NT2/D1 (cell line): Measurements from ENCODE around the gene INAFM2.

Experiments
- YY1 ChIP-seq: IDR thresholded peaks from 2 replicates; pipeline ENCODE4 v1.6.1; 2011; ENCODE audit not compliant: insufficient read length, insufficient read depth
- ZNF274 ChIP-seq: IDR thresholded peaks from 2 replicates; pipeline ENCODE4 v1.6.1; 2011; ENCODE audit warnings: mild to moderate bottlenecking, low read depth, low read length

GRCh38 chr15:40352281-40352901, 28.9 kb downstream of the INAFM2 start:
- TF ChIP-seq YY1 (no peak), ZNF274 (no peak)
